ENCODE measurements around the gene MYO6. TPM values are rescaled to one million over a fixed set of nuclear protein-coding genes. Genes with fewer than 3 reads are reported as not detected.

Gene MYO6
- total RNA-seq, 1 donor from 2014 or later, result 66.2 TPM

- H3K27ac ChIP-seq, result no peak overlapping the region
- no peaks in the 10 kb centered on the region for H3K4me1 ChIP-seq
- no peaks in the 10 kb centered on the region for H3K36me3 ChIP-seq
- no peak for TF ChIP-seq CTCF (IDR thresholded peaks at IDR 0.05)
- H3K9me3 ChIP-seq, result no peaks in the 10 kb centered on the region
- ATAC-seq (no peak), DNase-seq (no peak)
- no peak overlapping the region for H3K4me3 ChIP-seq
- H3K27me3 ChIP-seq, result no peaks in the 10 kb centered on the region
- intact Hi-C loops (cut with DNase I), result no loop called here
Measured at GRCh38 chr6:75963569-75963968, 214.5 kb downstream of the MYO6 start.

DNA sequence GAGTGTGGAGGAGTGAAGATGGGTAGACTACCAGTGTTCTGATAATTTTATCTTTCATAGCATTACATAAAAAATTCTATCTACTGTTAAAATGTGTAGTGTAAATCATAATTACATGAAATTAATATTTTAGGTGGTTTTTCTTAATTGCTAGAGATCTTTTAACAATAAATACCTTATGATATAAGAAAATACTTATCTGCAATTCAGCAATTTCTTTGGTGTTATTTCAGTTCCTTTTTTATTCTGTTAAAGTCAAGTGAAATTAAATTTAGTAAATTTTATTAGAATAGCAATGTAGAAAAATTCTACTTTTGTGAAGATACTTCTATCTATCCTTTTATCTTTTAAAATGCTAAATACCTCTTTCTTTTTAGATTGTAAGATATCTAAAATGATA, 219.1 kb downstream of the MYO6 start:
- DNase-seq (no peak), ATAC-seq (no peak)
- Histone ChIP-seq H3K27ac (no peak overlapping the region), H3K36me3 (no peaks in the 10 kb centered on the region), H3K4me3 (no peak overlapping the region), H3K27me3 (no peaks in the 10 kb centered on the region), H3K4me1 (no peaks in the 10 kb centered on the region), H3K9me3 (no peaks in the 10 kb centered on the region)
- intact Hi-C loops (cut with DNase I), result no loop called here
- no peak for TF ChIP-seq CTCF (IDR thresholded peaks at IDR 0.05)

Other genes starting within 250 kb of the MYO6 start
- gene SENP6, start 147.4 kb upstream of the MYO6 start, total RNA-seq, result 81.7 TPM